GM19328 (cell line): ENCODE data around the gene MYO7A.

Experiments
- ATAC-seq: cut with Tn5 transposase; IDR thresholded peaks from one replicate; pipeline ENCODE4 v1.9.1; 2021; ENCODE audit warnings: mild to moderate bottlenecking, moderate library complexity; ENCODE audit not compliant: unreplicated experiment

The MYO7A gene

DNA sequence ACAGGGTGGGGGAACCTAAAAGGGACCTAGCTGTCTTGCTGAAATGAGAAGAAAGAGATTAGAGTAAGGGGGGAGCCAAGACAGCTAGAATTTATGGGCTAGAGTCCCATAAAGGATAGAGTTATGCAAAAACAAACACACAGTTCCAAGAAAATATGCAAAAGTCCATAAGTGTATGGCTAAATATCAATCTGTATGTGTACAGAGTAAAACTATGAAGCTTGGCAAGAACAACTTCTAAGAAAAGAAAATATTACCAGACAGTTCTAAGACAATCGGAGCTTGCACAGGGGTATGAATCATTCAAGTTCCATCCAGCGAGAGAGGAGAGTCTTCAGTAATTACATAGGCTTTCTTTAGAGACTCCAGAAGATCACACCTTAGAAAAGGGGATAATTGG is 131.6 kb downstream of the MYO7A start:
- ATAC-seq = no peak

DNA sequence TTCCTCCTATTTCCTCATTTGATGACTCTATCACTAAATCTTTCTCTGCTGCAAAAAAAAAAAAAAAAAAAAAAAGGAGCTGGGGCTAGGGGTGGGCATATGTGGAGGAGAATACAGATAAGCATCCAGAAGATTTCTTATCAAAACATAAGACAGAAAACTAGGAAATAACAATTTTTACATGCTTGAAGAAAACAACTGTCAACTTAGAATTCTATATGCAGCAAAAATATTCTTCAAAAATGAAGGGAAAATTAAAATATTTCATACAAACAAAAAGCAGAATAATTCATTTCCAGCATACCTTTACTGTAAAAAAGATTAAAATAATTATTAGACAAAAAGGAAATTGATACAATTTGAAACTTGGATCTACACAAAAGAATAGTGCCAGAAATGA is 134.8 kb downstream of the MYO7A start:
- ATAC-seq = no peak
